HEK293 (cell line): Measurements from ENCODE around the gene EEF2.
"Not testable (repeated sequence)": the region's sequence is repeated elsewhere in the genome, so short reads cannot be mapped to it uniquely, and the experiment has no call there.

Source experiments
- CTCF ChIA-PET: fragments of 350-600 bp; formaldehyde crosslinking; extraction: SDS; loops from one replicate; lab custom pipeline; 2021; ENCODE audit warnings: antibody characterized with exemption; lab: Yijun Ruan, JAX
- POLR2A ChIA-PET: fragments of 300-600 bp; formaldehyde crosslinking; extraction: SDS; loops from one replicate; lab custom pipeline; 2020; ENCODE audit warnings: antibody characterized with exemption, inconsistent platforms; lab: Yijun Ruan, JAX
- H3K27ac ChIP-seq: fragments of 200-500 bp; sonication (Bioruptor generic); 2 replicates; pipeline ENCODE4 v1.5.1; 2014; ENCODE audit warnings: low read depth, low read length, control low read depth, inconsistent platforms; ENCODE audit errors: extremely low read depth
- H3K36me3 ChIP-seq, 2 experiments: fragments of 200-500 bp in 1 of 2; sonication (Bioruptor generic) in 1 of 2; 1 replicate in 1 of 2; 2 replicates in 1 of 2; pipeline ENCODE4 v1.5.1; 2014 to 2017; ENCODE audit warnings: inconsistent platforms in 2 of 2, low read length in 2 of 2; ENCODE audit not compliant: control insufficient read depth in 2 of 2, insufficient read depth in 1 of 2
- H3K4me1 ChIP-seq: fragments of 200-500 bp; sonication (Bioruptor generic); 2 replicates; pipeline ENCODE4 v1.5.1; 2014; ENCODE audit warnings: mild to moderate bottlenecking, low read length, inconsistent platforms; ENCODE audit not compliant: control insufficient read depth, insufficient read depth
- H3K4me3 ChIP-seq: 2 replicates; pipeline ENCODE4 v1.5.1; 2011; ENCODE audit warnings: low read depth, mild to moderate bottlenecking, control low read depth, low read length, moderate library complexity
- H3K9me3 ChIP-seq: fragments of 200-500 bp; sonication (Bioruptor generic); 2 replicates; pipeline ENCODE4 v1.5.1; 2014; ENCODE audit warnings: low read depth, low read length, inconsistent platforms; ENCODE audit not compliant: control insufficient read depth, insufficient read depth
- CTCF ChIP-seq: fragments of 450-650 bp; formaldehyde crosslinking; IDR thresholded peaks from 2 replicates; pipeline ENCODE4 v1.5.1; 2016; ENCODE audit warnings: missing biosample characterization, missing genetic modification characterization
- KLF1 ChIP-seq: fragments of 450-650 bp; formaldehyde crosslinking; IDR thresholded peaks from 2 replicates; pipeline ENCODE4 v1.5.1; 2016; ENCODE audit warnings: missing biosample characterization, missing genetic modification characterization
- KLF17 ChIP-seq: fragments of 450-650 bp; formaldehyde crosslinking; IDR thresholded peaks from 2 replicates; pipeline ENCODE4 v1.5.1; 2016; ENCODE audit warnings: missing biosample characterization, missing genetic modification characterization
- OSR2 ChIP-seq: fragments of 450-650 bp; formaldehyde crosslinking; IDR thresholded peaks from 2 replicates; pipeline ENCODE4 v1.5.1; 2016; ENCODE audit warnings: missing biosample characterization, missing genetic modification characterization
- PRDM1 ChIP-seq: fragments of 450-650 bp; formaldehyde crosslinking; IDR thresholded peaks from 2 replicates; pipeline ENCODE4; 2016; ENCODE audit warnings: missing biosample characterization, missing genetic modification characterization
- ZBTB17 ChIP-seq: fragments of 450-650 bp; formaldehyde crosslinking; IDR thresholded peaks from 2 replicates; pipeline ENCODE4 v1.5.1; 2016; ENCODE audit warnings: missing biosample characterization, missing genetic modification characterization
- ZNF148 ChIP-seq: fragments of 450-650 bp; formaldehyde crosslinking; IDR thresholded peaks from 2 replicates; pipeline ENCODE4 v1.5.0; 2017; ENCODE audit warnings: missing biosample characterization, missing genetic modification characterization, borderline replicate concordance
- ZNF174 ChIP-seq: fragments of 450-650 bp; formaldehyde crosslinking; IDR thresholded peaks from 2 replicates; pipeline ENCODE4 v1.5.0; 2017; ENCODE audit warnings: missing biosample characterization, mild to moderate bottlenecking, missing genetic modification characterization
- ZNF19 ChIP-seq: fragments of 450-650 bp; formaldehyde crosslinking; IDR thresholded peaks from 2 replicates; pipeline ENCODE4; 2016; ENCODE audit warnings: missing biosample characterization, missing genetic modification characterization, low read depth
- ZNF366 ChIP-seq: fragments of 450-650 bp; formaldehyde crosslinking; conservative IDR thresholded peaks from 2 replicates; pipeline ENCODE4 v1.5.1; 2016; ENCODE audit warnings: missing biosample characterization, missing genetic modification characterization
- ZNF48 ChIP-seq: fragments of 450-650 bp; formaldehyde crosslinking; IDR thresholded peaks from 2 replicates; pipeline ENCODE4 v1.5.1; 2016; ENCODE audit warnings: missing biosample characterization, missing genetic modification characterization
- ZNF600 ChIP-seq: fragments of 450-650 bp; formaldehyde crosslinking; IDR thresholded peaks from 2 replicates; pipeline ENCODE4 v1.5.1; 2016; ENCODE audit warnings: missing biosample characterization, missing genetic modification characterization
- ZNF692 ChIP-seq: fragments of 450-650 bp; formaldehyde crosslinking; IDR thresholded peaks from 2 replicates; pipeline ENCODE4 v1.5.1; 2016; ENCODE audit warnings: missing biosample characterization, missing genetic modification characterization

Gene EEF2

GRCh38 chr19:3952755-3953276 lies 32.4 kb downstream of the EEF2 start:
- CTCF ChIA-PET: not testable (repeated sequence)

GRCh38 chr19:3950871-3951861 lies 34.1 kb downstream of the EEF2 start:
- Histone ChIP-seq H3K9me3 (no peaks in the 10 kb centered on the region), H3K4me3 (no peak overlapping the region), H3K36me3 (peaks cover 0 to 1% of the 10 kb centered on the region in 2 experiments; a peak in 1 of 3 replicates), H3K4me1 (no peaks in the 10 kb centered on the region), H3K27ac (no peak overlapping the region)
- POLR2A ChIA-PET: no interaction called here
- CTCF ChIA-PET: no interaction called here
- TF ChIP-seq ZNF600 (tag by site-specific recombination): 0 out of 2 replicates have a peak, but pooled peaks have one; percentile 24
- TF ChIP-seq ZBTB17: no peak

More at GRCh38 chr19:3952755-3953276, 32.4 kb downstream of the EEF2 start:
- POLR2A ChIA-PET: interaction anchor here (0.5 to 4.1 kb wide), 2 partner anchors 16 to 1938 kb away, joined by 5 to 20 read pairs; no protein-coding TSS in a partner anchor
- not testable (repeated sequence) for H3K27ac ChIP-seq, H3K4me3 ChIP-seq, H3K4me1 ChIP-seq, H3K9me3 ChIP-seq, H3K36me3 ChIP-seq
- TF ChIP-seq ZNF366 (tag by site-specific recombination) (peak; percentile 51; the same call in 1 of the 2 replicates), PRDM1 (tag by site-specific recombination) (0 out of 2 replicates have a peak, but pooled peaks have one; percentile 27), OSR2 (peak; percentile 46; the same call in 1 of the 2 replicates)

- no peaks in the 10 kb centered on the region for H3K4me1 ChIP-seq
- no peaks in the 10 kb centered on the region for H3K9me3 ChIP-seq
- H3K27ac ChIP-seq: no peak overlapping the region
- peak; percentile 92 for TF ChIP-seq KLF17 (tag by site-specific recombination)
- no peak for TF ChIP-seq ZNF174 (tag by site-specific recombination)
- TF ChIP-seq ZNF148 (tag by site-specific recombination): no peak
- TF ChIP-seq ZNF692: 0 out of 2 replicates have a peak, but pooled peaks have one; percentile 34
- peak; percentile 89 for TF ChIP-seq KLF1 (tag by site-specific recombination)
- TF ChIP-seq CTCF: no peak
- TF ChIP-seq ZNF19: no peak
- no peak for TF ChIP-seq ZNF48 (tag by site-specific recombination)
- CTCF ChIA-PET: no interaction called here
- no peak overlapping the region for H3K4me3 ChIP-seq
- POLR2A ChIA-PET: no interaction called here
- H3K36me3 ChIP-seq: no peaks in the 10 kb centered on the region
Observed at GRCh38 chr19:3949997-3950859, 35.0 kb downstream of the EEF2 start.
